GM21423 (cell line): ENCODE data around the gene SCAMP5.

Source experiments
- ATAC-seq: cut with Tn5 transposase; IDR thresholded peaks from one replicate; pipeline ENCODE4 v1.9.1; 2021; ENCODE audit warnings: mild to moderate bottlenecking, moderate library complexity; ENCODE audit not compliant: unreplicated experiment

Gene SCAMP5

GRCh38 chr15:74995182-74995778 is at the start of gene SCAMP5:
Gene SCAMP5 (plus strand): TSS chr15:74995563. CDS start chr15:75011840, 16,277 bp downstream.
- peak; percentile 72 for ATAC-seq

GRCh38 chr15:74950078-74950908 is 45.1 kb upstream of the SCAMP5 start:
- no peak for ATAC-seq

GRCh38 chr15:74951006-74951405 is 44.4 kb upstream of the SCAMP5 start:
- no peak for ATAC-seq

GRCh38 chr15:74954515-74954914 is 40.8 kb upstream of the SCAMP5 start:
- ATAC-seq = no peak

- ATAC-seq = no peak
Observed at GRCh38 chr15:74955017-74955416, 40.3 kb upstream of the SCAMP5 start.

- ATAC-seq = peak; percentile 50
Observed at GRCh38 chr15:74955796-74956647, 39.3 kb upstream of the SCAMP5 start.

- ATAC-seq = peak; percentile 69
Observed at GRCh38 chr15:74956648-74957475, 38.5 kb upstream of the SCAMP5 start, which contains the start of gene RPP25. Gene RPP25 (minus strand): TSS chr15:74956772. CDS start chr15:74956583, 189 bp downstream.

- ATAC-seq = no peak
Observed at GRCh38 chr15:74957476-74958035, 37.8 kb upstream of the SCAMP5 start.

- no peak for ATAC-seq
Observed at GRCh38 chr15:74958320-74958907, 36.9 kb upstream of the SCAMP5 start.

GRCh38 chr15:74958908-74959585 is 36.3 kb upstream of the SCAMP5 start:
- ATAC-seq = no peak

- no peak for ATAC-seq
Observed at GRCh38 chr15:74959586-74959939, 35.8 kb upstream of the SCAMP5 start.

GRCh38 chr15:74960286-74960685 is 35.1 kb upstream of the SCAMP5 start:
- no peak for ATAC-seq

GRCh38 chr15:74960995-74961588 is 34.3 kb upstream of the SCAMP5 start:
- no peak for ATAC-seq

- ATAC-seq = no peak
Observed at GRCh38 chr15:74961616-74962015, 33.7 kb upstream of the SCAMP5 start.

- ATAC-seq = no peak
Observed at GRCh38 chr15:74962219-74962618, 33.1 kb upstream of the SCAMP5 start.

GRCh38 chr15:74962671-74963070 is 32.7 kb upstream of the SCAMP5 start:
- ATAC-seq = no peak

GRCh38 chr15:74963213-74963612 is 32.1 kb upstream of the SCAMP5 start:
- no peak for ATAC-seq

GRCh38 chr15:74964794-74965193 is 30.6 kb upstream of the SCAMP5 start:
- ATAC-seq = no peak

- no peak for ATAC-seq
Observed at GRCh38 chr15:74967670-74968069, 27.7 kb upstream of the SCAMP5 start.
